PC-3 (cell line): ENCODE measurements around the gene NAPB. TPM values are rescaled to one million over a fixed set of nuclear protein-coding genes. Genes with fewer than 3 reads are reported as not detected.

ENCODE experiments used
- ATAC-seq: fragments of 200-7000 bp; cut with Tn5 transposase; 2 replicates; pipeline ENCODE4 v1.9.1; 2020; ENCODE audit warnings: mild to moderate bottlenecking, moderate library complexity
- BruUV-seq: library from RNA; stranded (reverse); fragments of 400-500 nt; replicated peaks from 2 replicates; lab custom pipeline; 2021; lab: Mats Ljungman, UMichigan
- CTCF ChIA-PET: fragments of 300-600 bp; sonication (Branson Sonifier 250); formaldehyde crosslinking; loops from one replicate; lab custom pipeline; 2022; ENCODE audit warnings: antibody characterized with exemption; lab: Charles Lee
- POLR2A ChIA-PET: fragments of 300-600 bp; sonication (Branson Sonifier 250); formaldehyde crosslinking; loops from one replicate; lab custom pipeline; 2022; ENCODE audit warnings: antibody characterized with exemption; ENCODE audit not compliant: unreplicated experiment; lab: Charles Lee
- DNase-seq: peaks from one replicate; pipeline ENCODE4 v3.0.0-alpha.2; 2015
- H2AFZ ChIP-seq: fragments of 300-600 bp; sonication (generic); 2 replicates; pipeline ENCODE4 v1.6.0; 2016; ENCODE audit warnings: antibody characterized with exemption, low read length
- H3F3A ChIP-seq: fragments of 300-600 bp; sonication (generic); one replicate; pipeline ENCODE4 v1.6.0; 2017; ENCODE audit warnings: antibody characterized with exemption, low read length, control low read depth, mild to moderate bottlenecking; ENCODE audit not compliant: unreplicated experiment
- H3K27ac ChIP-seq: fragments of 300-600 bp; sonication (generic); 2 replicates; pipeline ENCODE4 v1.5.1; 2016; ENCODE audit warnings: mild to moderate bottlenecking, low read length
- H3K27me3 ChIP-seq: fragments of 300-600 bp; sonication (generic); 2 replicates; pipeline ENCODE4 v1.6.1; 2016; ENCODE audit warnings: low read length, mixed read lengths
- H3K36me3 ChIP-seq: fragments of 300-600 bp; sonication (generic); 2 replicates; pipeline ENCODE4 v1.6.1; 2016; ENCODE audit warnings: low read depth, mixed run types, low read length, mixed read lengths
- H3K4me1 ChIP-seq: fragments of 300-600 bp; sonication (generic); 2 replicates; pipeline ENCODE4 v1.5.1; 2016; ENCODE audit warnings: low read length; ENCODE audit not compliant: insufficient read depth
- H3K4me2 ChIP-seq: fragments of 300-600 bp; sonication (generic); 2 replicates; pipeline ENCODE4 v1.6.0; 2016; ENCODE audit warnings: low read length
- H3K4me3 ChIP-seq: fragments of 300-600 bp; sonication (generic); 2 replicates; pipeline ENCODE4 v1.5.1; 2016; ENCODE audit warnings: mild to moderate bottlenecking, low read length, mixed read lengths
- H3K79me2 ChIP-seq: fragments of 300-600 bp; sonication (generic); 2 replicates; pipeline ENCODE4 v1.6.1; 2017; ENCODE audit warnings: low read length, mixed read lengths
- H3K9ac ChIP-seq: fragments of 300-600 bp; sonication (generic); 2 replicates; pipeline ENCODE4 v1.6.0; 2016; ENCODE audit warnings: mild to moderate bottlenecking, low read length
- H3K9me2 ChIP-seq: fragments of 300-600 bp; sonication (generic); replicated peaks from 2 replicates; pipeline ENCODE4 v1.6.1; 2016; ENCODE audit warnings: mixed run types, low read length, mixed read lengths
- H3K9me3 ChIP-seq: fragments of 300-600 bp; sonication (generic); 2 replicates; pipeline ENCODE4 v1.6.1; 2016; ENCODE audit warnings: low read length, mixed read lengths
- H4K20me1 ChIP-seq: fragments of 300-600 bp; sonication (generic); 2 replicates; pipeline ENCODE4 v1.6.1; 2016; ENCODE audit warnings: low read length, mixed read lengths
- EZH2 ChIP-seq: fragments of 300-600 bp; sonication (generic); IDR thresholded peaks from one replicate; pipeline ENCODE4 v1.6.1; 2017; ENCODE audit warnings: antibody characterized with exemption, mild to moderate bottlenecking, low read length; ENCODE audit not compliant: unreplicated experiment
- EZH2phosphoT487 ChIP-seq: fragments of 300-600 bp; sonication (generic); IDR thresholded peaks from 2 replicates; pipeline ENCODE4 v1.6.1; 2018; ENCODE audit warnings: mild to moderate bottlenecking, antibody characterized with exemption, low read length, borderline replicate concordance
- intact Hi-C: fragments of 100-400 bp; cut with micrococcal nuclease; formaldehyde crosslinking; loops from 2 replicates; pipeline ENCODE4 v1.9.0; 2023
- total RNA-seq: library from RNA; depleted of rRNA; stranded (reverse); fragments of >200 nt; gene quantifications from 2 replicates; pipeline ENCODE4 v1.2.3, GENCODE V29; 2014
- TF ChIP-seq, protein P1 (sequence below): fragments of 300-600 bp; sonication (generic); conservative IDR thresholded peaks from 2 replicates; pipeline ENCODE4 v1.5.1; 2017; ENCODE audit warnings: antibody characterized with exemption, low read depth, mild to moderate bottlenecking, low read length

NAPB gene
- total RNA-seq, 1 experiment from 2014 or later = 7.8 TPM

DNA sequence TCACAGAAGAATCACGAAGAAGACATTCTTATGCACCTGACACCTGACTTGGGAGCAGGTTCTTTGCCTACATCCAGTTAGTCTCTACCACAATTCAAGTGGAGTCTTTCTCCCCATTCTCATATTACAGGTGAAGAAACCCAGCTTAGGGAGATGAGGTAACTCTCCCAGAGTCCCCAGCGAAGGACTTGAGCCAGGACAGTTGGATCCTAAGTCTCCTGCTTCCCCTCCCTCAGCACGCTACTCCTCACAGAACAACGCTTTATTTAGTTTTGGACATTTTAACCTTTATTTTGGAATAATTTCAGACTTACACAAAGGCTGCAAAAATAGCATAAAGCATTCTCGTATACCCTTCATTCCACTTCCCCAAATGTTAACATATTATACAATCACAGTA lies 17.4 kb upstream of the NAPB start:
- intact Hi-C loops = no loop called here
- CTCF ChIA-PET = no interaction called here

DNA sequence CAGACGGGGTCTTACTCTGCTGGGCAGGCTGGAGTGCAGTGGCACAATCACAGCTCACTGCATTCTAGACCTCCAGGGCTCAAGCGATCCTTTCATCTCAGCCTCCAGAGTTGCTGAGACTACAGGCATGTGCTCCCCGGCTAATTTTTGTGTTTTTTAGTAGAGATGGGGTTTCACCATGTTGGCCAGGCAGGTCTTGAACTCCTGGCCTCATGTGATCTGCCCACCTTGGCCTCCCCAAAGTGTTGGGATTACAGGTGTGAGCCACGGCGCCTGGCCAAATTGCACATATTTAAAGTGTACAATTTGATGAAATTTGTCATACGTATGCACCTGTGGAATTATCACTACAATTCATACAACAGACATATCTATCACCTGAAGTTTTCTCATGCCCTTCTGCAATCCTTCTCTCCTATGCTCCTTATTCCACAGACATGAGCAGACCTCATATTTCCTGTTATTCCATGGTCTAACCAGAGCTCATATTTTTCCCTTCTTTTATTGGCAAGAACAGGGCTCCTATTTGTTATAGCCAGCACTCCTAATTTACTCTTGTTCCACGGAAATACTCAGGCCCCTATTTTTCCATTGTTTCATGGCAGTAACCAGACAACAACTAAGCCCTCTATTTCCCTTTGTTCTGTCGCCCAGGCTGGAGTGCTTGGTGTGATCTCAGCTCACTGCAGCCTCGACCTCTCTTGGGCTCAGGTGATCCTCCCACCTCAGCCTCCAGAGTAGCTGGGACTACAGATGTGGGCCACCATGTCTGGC lies 16.0 kb upstream of the NAPB start:
- H3K4me2 ChIP-seq = no peak overlapping the region
- H3K9ac ChIP-seq = no peak overlapping the region
- H3K36me3 ChIP-seq = no peaks in the 10 kb centered on the region
- no peaks in the 10 kb centered on the region for H3K4me1 ChIP-seq
- H3F3A ChIP-seq = no peaks in the 10 kb centered on the region
- H4K20me1 ChIP-seq = no peaks in the 10 kb centered on the region
- intact Hi-C loops = no loop called here
- H2AFZ ChIP-seq = no peak overlapping the region
- no peaks in the 10 kb centered on the region for H3K9me2 ChIP-seq
- ChIA-PET POLR2A (no interaction called here), CTCF (interaction anchor here (1.0 kb wide), 1 partner anchor 87 kb away, joined by 3 read pairs; no protein-coding TSS in a partner anchor)
- DNase-seq (no peak), ATAC-seq (no peak)
- H3K27me3 ChIP-seq = peaks cover 8% of the 10 kb centered on the region
- H3K4me3 ChIP-seq = no peak overlapping the region
- no peak overlapping the region for H3K27ac ChIP-seq
- no peaks in the 10 kb centered on the region for H3K79me2 ChIP-seq
- BruUV-seq = no TSS peak
- no peaks in the 10 kb centered on the region for H3K9me3 ChIP-seq
- TF ChIP-seq EZH2 (no peak), EZH2phosphoT487 (no peak)
- TF ChIP-seq, protein P1, sequence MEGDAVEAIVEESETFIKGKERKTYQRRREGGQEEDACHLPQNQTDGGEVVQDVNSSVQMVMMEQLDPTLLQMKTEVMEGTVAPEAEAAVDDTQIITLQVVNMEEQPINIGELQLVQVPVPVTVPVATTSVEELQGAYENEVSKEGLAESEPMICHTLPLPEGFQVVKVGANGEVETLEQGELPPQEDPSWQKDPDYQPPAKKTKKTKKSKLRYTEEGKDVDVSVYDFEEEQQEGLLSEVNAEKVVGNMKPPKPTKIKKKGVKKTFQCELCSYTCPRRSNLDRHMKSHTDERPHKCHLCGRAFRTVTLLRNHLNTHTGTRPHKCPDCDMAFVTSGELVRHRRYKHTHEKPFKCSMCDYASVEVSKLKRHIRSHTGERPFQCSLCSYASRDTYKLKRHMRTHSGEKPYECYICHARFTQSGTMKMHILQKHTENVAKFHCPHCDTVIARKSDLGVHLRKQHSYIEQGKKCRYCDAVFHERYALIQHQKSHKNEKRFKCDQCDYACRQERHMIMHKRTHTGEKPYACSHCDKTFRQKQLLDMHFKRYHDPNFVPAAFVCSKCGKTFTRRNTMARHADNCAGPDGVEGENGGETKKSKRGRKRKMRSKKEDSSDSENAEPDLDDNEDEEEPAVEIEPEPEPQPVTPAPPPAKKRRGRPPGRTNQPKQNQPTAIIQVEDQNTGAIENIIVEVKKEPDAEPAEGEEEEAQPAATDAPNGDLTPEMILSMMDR = no peak

More for the DNA sequence above, 17.4 kb upstream of the NAPB start:
- TF ChIP-seq, protein P1 = no peak
- TF ChIP-seq EZH2phosphoT487 (no peak), EZH2 (no peak)
- no peaks in the 10 kb centered on the region for H3K36me3 ChIP-seq
- no peak overlapping the region for H2AFZ ChIP-seq
- DNase-seq (no peak), ATAC-seq (no peak)
- H3K4me2 ChIP-seq = no peak overlapping the region
- BruUV-seq = no TSS peak
- POLR2A ChIA-PET = no interaction called here
- no peaks in the 10 kb centered on the region for H3K79me2 ChIP-seq
- H3K27ac ChIP-seq = no peak overlapping the region
- no peak overlapping the region for H3K9ac ChIP-seq
- H3K4me3 ChIP-seq = no peak overlapping the region
- no peaks in the 10 kb centered on the region for H3F3A ChIP-seq
- no peaks in the 10 kb centered on the region for H3K4me1 ChIP-seq
- H3K27me3 ChIP-seq = peaks cover 8% of the 10 kb centered on the region
- no peaks in the 10 kb centered on the region for H3K9me3 ChIP-seq
- H3K9me2 ChIP-seq = no peaks in the 10 kb centered on the region
- no peaks in the 10 kb centered on the region for H4K20me1 ChIP-seq

DNA sequence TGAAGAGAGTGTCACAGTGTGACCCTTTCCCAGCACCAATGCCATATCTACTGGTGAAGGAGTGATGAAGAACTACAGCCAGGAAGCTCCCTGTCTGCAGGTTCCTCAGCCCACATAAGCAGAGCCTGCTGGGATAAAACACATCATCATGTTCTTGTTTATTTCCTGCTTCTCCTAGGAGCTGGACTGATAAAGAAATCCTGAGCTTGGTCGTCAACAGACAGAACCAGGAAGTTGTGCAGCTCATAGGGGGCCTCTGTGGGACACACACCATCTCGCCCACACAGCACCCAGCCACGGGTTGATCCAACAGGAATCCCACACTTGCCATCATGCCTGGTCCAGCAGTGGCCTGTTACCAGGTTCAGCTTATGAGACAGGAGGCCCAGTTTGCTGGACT lies 15.4 kb upstream of the NAPB start:
- no peak overlapping the region for H3K9ac ChIP-seq
- no peak overlapping the region for H2AFZ ChIP-seq
- BruUV-seq = no TSS peak
- ChIA-PET POLR2A (no interaction called here), CTCF (no interaction called here)
- H3K36me3 ChIP-seq = no peaks in the 10 kb centered on the region
- H3K27ac ChIP-seq = no peak overlapping the region
- no peak overlapping the region for H3K4me2 ChIP-seq
- H3K9me2 ChIP-seq = no peaks in the 10 kb centered on the region
- ATAC-seq = no peak
- H3K4me1 ChIP-seq = no peaks in the 10 kb centered on the region
- DNase-seq = no peak
- no peak overlapping the region for H3K4me3 ChIP-seq
- H3K9me3 ChIP-seq = no peaks in the 10 kb centered on the region
- H3K27me3 ChIP-seq = peaks cover 8% of the 10 kb centered on the region
- H3K79me2 ChIP-seq = no peaks in the 10 kb centered on the region
- no peaks in the 10 kb centered on the region for H4K20me1 ChIP-seq
- intact Hi-C loops = no loop called here
- H3F3A ChIP-seq = no peaks in the 10 kb centered on the region
- TF ChIP-seq, protein P1 = no peak
- TF ChIP-seq EZH2 (no peak), EZH2phosphoT487 (no peak)
